ENCODE data around the gene RPL23. TPM values are rescaled to one million over a fixed set of nuclear protein-coding genes. Genes with fewer than 3 reads are reported as not detected.
A peak's percentile ranks its signal among the peaks of the same experiment; 100 is the strongest.

The RPL23 gene
- total and polyA plus RNA-seq, 9 of the 15 experiments (the other 6 are each of a cell fraction or from before 2014, with no cell fraction given), result 1,745 to 3,667 (median 3,096) TPM

DNA sequence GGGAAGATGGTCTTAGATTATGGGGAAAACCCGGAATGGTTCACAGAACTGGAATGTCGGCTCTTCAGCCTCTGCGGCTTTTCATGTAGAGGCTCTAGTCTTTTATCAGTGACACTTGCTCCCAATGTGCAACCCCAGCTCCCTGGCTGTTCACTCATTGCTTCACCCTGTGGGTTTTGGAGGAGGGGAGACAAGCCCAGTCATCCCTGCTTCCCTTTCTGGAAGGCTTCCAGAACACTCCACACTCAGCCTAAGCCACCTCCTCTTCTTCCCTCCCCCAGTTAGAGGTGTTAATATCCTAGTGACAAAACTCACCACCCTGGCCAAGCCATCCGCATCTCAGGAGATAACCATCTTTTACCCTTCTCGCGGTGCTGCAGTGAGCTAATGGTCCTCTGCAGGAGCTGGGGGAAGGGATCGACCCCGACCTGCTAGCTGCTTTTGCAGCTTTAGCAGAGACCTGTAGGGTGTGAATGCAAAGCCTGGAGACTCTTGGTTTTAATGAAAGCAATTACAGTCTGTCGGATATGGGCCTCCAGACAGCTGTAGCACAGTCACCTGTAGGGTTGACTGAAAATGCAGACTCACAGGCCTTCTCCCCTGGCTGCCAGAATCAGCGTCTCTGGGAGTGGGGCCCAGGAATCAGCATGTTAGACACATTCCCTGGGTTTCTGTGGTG is 47.6 kb upstream of the RPL23 start (continued):
- TF ChIP-seq, protein P1, sequence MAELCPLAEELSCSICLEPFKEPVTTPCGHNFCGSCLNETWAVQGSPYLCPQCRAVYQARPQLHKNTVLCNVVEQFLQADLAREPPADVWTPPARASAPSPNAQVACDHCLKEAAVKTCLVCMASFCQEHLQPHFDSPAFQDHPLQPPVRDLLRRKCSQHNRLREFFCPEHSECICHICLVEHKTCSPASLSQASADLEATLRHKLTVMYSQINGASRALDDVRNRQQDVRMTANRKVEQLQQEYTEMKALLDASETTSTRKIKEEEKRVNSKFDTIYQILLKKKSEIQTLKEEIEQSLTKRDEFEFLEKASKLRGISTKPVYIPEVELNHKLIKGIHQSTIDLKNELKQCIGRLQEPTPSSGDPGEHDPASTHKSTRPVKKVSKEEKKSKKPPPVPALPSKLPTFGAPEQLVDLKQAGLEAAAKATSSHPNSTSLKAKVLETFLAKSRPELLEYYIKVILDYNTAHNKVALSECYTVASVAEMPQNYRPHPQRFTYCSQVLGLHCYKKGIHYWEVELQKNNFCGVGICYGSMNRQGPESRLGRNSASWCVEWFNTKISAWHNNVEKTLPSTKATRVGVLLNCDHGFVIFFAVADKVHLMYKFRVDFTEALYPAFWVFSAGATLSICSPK (IDR thresholded peaks at IDR 0.05; ENCODE audit: borderline replicate concordance), result no peak
- TF ChIP-seq ZNF134 (CRISPR knock-in tag; conservative IDR thresholded peaks at IDR 0.05) (no peak), TARDBP (IDR thresholded peaks at IDR 0.05) (no peak; the same call in 1 of the 2 replicates), GTF2A2 (tag; IDR thresholded peaks at IDR 0.05) (no peak), GABPA (tag; conservative IDR thresholded peaks at IDR 0.05; ENCODE audit: low read depth) (no peak), ZNF124 (CRISPR knock-in tag; IDR thresholded peaks at IDR 0.05) (no peak), KAT2B (IDR thresholded peaks at IDR 0.05; ENCODE audit: low read depth, low read length) (no peak), HDAC8 (tag; IDR thresholded peaks at IDR 0.05) (no peak), XRCC3 (IDR thresholded peaks at IDR 0.05) (no peak), ZNF77 (CRISPR knock-in tag; IDR thresholded peaks at IDR 0.05) (no peak), FUS (optimal IDR thresholded peaks at IDR 0.05; ENCODE audit: low read depth, low read length) (no peak), EZH2 (IDR thresholded peaks at IDR 0.05; ENCODE audit: borderline replicate concordance, low read depth, low read length) (no peak), ZNF282 (CRISPR knock-in tag; IDR thresholded peaks at IDR 0.05) (no peak)
- TF ChIP-seq, protein P2, sequence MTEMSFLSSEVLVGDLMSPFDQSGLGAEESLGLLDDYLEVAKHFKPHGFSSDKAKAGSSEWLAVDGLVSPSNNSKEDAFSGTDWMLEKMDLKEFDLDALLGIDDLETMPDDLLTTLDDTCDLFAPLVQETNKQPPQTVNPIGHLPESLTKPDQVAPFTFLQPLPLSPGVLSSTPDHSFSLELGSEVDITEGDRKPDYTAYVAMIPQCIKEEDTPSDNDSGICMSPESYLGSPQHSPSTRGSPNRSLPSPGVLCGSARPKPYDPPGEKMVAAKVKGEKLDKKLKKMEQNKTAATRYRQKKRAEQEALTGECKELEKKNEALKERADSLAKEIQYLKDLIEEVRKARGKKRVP (CRISPR knock-in tag; IDR thresholded peaks at IDR 0.05), result no peak
- TF ChIP-seq, protein P3, sequence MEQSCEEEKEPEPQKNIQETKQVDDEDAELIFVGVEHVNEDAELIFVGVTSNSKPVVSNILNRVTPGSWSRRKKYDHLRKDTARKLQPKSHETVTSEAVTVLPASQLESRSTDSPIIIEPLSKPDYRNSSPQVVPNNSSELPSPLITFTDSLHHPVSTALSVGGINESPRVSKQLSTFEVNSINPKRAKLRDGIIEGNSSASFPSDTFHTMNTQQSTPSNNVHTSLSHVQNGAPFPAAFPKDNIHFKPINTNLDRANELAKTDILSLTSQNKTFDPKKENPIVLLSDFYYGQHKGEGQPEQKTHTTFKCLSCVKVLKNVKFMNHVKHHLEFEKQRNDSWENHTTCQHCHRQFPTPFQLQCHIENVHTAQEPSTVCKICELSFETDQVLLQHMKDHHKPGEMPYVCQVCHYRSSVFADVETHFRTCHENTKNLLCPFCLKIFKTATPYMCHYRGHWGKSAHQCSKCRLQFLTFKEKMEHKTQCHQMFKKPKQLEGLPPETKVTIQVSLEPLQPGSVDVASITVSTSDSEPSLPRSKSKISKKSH (CRISPR knock-in tag; IDR thresholded peaks at IDR 0.05), result no peak
- TF ChIP-seq, protein P4, sequence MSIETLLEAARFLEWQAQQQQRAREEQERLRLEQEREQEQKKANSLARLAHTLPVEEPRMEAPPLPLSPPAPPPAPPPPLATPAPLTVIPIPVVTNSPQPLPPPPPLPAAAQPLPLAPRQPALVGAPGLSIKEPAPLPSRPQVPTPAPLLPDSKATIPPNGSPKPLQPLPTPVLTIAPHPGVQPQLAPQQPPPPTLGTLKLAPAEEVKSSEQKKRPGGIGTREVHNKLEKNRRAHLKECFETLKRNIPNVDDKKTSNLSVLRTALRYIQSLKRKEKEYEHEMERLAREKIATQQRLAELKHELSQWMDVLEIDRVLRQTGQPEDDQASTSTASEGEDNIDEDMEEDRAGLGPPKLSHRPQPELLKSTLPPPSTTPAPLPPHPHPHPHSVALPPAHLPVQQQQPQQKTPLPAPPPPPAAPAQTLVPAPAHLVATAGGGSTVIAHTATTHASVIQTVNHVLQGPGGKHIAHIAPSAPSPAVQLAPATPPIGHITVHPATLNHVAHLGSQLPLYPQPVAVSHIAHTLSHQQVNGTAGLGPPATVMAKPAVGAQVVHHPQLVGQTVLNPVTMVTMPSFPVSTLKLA (conservative IDR thresholded peaks at IDR 0.05), result peak in 1 of 2 experiments; percentile 36; a peak in 1 of 4 replicates
- TF ChIP-seq, protein P5, sequence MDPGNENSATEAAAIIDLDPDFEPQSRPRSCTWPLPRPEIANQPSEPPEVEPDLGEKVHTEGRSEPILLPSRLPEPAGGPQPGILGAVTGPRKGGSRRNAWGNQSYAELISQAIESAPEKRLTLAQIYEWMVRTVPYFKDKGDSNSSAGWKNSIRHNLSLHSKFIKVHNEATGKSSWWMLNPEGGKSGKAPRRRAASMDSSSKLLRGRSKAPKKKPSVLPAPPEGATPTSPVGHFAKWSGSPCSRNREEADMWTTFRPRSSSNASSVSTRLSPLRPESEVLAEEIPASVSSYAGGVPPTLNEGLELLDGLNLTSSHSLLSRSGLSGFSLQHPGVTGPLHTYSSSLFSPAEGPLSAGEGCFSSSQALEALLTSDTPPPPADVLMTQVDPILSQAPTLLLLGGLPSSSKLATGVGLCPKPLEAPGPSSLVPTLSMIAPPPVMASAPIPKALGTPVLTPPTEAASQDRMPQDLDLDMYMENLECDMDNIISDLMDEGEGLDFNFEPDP (CRISPR knock-in tag; IDR thresholded peaks at IDR 0.05), result no peak
- TF ChIP-seq, protein P6, sequence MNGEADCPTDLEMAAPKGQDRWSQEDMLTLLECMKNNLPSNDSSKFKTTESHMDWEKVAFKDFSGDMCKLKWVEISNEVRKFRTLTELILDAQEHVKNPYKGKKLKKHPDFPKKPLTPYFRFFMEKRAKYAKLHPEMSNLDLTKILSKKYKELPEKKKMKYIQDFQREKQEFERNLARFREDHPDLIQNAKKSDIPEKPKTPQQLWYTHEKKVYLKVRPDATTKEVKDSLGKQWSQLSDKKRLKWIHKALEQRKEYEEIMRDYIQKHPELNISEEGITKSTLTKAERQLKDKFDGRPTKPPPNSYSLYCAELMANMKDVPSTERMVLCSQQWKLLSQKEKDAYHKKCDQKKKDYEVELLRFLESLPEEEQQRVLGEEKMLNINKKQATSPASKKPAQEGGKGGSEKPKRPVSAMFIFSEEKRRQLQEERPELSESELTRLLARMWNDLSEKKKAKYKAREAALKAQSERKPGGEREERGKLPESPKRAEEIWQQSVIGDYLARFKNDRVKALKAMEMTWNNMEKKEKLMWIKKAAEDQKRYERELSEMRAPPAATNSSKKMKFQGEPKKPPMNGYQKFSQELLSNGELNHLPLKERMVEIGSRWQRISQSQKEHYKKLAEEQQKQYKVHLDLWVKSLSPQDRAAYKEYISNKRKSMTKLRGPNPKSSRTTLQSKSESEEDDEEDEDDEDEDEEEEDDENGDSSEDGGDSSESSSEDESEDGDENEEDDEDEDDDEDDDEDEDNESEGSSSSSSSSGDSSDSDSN (IDR thresholded peaks at IDR 0.05; ENCODE audit: borderline replicate concordance in 1 of 2, low read depth in 2 of 2, low read length in 2 of 2), result no peak
